GM19099 (cell line): ENCODE results near the gene LIME1.

Experiments
- POLR2A ChIP-seq: IDR thresholded peaks from 3 replicates; pipeline ENCODE4 v1.6.1; 2011; ENCODE audit warnings: low read depth; ENCODE audit not compliant: insufficient read length; ENCODE audit errors: extremely low read depth

Gene LIME1, protein sequence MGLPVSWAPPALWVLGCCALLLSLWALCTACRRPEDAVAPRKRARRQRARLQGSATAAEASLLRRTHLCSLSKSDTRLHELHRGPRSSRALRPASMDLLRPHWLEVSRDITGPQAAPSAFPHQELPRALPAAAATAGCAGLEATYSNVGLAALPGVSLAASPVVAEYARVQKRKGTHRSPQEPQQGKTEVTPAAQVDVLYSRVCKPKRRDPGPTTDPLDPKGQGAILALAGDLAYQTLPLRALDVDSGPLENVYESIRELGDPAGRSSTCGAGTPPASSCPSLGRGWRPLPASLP

DNA sequence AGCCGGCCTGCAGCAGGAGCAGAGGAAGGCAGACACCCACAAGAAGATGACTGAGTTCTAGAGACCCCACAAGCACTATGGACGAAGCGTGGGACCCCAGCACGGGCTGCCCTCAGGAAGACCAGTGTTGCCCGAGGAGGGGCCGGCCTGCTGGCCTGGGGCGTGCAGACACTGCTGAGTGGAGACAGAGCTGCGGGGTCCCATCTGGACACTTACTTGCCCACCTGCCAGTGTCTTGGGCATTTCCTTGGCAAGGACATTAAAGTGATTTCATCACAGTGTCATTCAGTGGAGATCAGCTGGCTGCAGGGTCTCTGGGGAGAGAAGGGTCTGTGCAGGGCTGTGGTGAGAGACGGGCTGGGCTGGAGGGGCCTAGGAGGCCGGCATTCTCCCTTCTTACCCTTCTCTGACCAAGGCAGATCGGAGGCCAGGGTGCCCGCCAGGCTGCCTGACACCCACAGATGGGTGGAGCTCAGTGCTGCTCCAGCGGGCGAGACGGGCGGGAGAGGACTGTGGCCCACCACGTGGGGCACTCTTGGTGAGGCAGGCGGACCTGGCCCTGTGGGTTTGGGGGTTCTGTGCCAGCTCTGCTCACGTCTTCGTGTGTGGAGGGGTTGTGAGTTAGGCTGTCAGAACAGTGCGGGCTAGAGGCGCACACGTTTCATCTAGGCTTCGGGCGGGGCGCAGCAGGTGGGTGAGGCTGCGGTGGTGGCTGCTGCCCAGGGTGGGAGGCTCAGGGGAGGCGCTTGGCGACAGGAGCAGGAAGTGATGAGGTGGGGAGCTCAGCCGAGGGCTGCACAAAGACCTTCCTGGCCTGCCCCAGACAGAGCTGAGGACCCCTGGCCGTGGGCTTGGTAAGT is at the start of gene LIME1:
LIME1 (plus strand) TSS at position 806 of the 860 bp plus-strand sequence. CDS start 886 bp downstream, outside the sequence.
- TF ChIP-seq POLR2A: no peak

DNA sequence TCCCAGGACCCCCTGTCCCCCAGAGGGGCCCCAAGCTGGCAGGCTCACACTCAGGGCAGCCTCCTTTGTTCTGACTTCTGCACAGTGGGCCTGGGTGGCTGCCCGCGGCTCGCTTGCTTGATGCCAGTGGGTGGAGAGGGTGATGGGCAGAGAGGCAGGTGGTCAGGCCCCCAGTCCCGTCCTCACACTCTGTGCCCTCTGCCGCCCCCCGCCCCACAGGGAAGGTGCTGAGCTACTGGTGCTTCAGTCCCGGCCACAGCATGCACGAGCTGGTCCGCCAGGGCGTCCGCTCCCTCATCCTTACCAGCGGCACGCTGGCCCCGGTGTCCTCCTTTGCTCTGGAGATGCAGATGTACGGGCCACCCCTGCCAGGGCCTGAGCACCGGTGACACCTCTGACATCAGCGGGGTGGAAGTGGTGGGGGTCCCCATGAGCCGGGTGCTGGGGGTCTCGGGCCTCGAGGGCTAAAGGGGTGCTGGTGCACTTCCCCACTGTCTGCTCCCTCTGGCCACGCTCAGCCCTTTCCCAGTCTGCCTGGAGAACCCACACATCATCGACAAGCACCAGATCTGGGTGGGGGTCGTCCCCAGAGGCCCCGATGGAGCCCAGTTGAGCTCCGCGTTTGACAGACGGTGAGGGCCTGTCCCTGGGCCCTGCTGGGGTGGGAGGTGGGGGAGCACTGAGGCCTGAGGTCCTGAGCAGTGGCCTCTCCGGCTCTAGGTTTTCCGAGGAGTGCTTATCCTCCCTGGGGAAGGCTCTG is 48.9 kb upstream of the LIME1 start:
- TF ChIP-seq POLR2A: no peak

DNA sequence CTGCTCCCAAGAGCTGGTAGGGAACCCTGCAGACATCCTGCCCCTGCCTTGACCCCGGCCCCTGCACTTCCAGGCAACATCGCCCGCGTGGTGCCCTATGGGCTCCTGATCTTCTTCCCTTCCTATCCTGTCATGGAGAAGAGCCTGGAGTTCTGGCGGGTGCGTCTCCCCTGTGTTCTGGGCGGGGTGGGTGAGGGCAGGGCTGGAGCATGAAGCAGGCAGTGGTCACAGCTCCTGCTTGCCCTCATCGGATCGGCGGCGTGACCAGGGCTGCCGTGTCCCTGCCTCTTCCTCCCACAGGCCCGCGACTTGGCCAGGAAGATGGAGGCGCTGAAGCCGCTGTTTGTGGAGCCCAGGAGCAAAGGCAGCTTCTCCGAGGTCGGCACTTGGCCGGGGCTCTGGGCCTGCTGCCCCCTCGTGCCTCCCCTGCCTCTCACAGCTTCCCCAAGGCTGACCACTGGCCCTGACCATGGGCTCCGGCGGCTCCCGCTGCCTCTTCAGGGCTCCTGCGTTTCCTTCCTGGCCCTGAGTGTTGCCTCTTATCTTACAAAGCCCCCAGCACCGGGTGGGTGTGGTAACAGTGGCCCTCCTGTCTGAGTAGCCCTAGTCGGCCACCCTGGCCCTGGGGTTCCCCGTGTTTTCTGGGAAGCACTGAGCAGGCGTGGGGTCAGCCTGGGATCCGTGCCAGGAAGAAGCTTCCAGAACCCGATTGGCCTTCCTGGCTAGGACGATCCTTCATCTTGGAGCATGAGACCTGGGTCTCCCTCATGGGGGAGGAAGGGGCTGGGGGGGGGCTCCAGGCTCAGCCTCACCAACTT is 48.0 kb upstream of the LIME1 start:
- TF ChIP-seq POLR2A: no peak

DNA sequence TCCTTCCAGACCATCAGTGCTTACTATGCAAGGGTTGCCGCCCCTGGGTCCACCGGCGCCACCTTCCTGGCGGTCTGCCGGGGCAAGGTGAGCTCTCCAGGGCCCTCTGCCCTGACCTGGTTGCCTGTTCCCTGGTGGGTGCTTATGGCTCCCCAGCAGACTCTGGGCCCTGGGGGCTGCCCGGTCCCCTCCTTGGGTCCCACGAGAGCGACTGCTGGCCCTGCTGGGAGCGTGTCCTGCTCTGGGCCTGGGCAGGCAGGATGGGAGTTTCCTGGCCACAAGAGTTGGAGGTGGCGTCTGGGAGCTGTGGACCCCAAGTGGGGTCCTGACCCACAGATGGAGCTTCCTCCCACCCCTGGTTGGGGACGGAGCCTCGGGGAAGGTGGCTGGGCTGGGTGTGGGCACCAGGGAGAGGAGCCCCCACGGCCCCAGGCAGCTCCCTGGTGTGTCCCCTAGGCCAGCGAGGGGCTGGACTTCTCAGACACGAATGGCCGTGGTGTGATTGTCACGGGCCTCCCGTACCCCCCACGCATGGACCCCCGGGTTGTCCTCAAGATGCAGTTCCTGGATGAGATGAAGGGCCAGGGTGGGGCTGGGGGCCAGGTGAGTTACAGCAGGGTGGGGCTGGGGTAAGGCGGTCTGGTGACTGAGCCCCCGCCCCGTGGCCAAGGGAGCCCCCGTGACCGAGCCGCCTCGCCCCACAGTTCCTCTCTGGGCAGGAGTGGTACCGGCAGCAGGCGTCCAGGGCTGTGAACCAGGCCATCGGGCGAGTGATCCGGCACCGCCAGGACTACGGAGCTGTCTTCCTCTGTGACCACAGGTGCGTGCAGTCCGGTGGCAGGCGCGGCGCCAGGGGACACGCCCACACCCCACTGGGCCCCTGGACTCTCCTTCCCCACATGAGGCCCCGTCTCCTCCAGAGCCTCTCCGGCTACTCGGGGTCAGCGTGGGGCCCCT is 47.1 kb upstream of the LIME1 start:
- TF ChIP-seq POLR2A: no peak

DNA sequence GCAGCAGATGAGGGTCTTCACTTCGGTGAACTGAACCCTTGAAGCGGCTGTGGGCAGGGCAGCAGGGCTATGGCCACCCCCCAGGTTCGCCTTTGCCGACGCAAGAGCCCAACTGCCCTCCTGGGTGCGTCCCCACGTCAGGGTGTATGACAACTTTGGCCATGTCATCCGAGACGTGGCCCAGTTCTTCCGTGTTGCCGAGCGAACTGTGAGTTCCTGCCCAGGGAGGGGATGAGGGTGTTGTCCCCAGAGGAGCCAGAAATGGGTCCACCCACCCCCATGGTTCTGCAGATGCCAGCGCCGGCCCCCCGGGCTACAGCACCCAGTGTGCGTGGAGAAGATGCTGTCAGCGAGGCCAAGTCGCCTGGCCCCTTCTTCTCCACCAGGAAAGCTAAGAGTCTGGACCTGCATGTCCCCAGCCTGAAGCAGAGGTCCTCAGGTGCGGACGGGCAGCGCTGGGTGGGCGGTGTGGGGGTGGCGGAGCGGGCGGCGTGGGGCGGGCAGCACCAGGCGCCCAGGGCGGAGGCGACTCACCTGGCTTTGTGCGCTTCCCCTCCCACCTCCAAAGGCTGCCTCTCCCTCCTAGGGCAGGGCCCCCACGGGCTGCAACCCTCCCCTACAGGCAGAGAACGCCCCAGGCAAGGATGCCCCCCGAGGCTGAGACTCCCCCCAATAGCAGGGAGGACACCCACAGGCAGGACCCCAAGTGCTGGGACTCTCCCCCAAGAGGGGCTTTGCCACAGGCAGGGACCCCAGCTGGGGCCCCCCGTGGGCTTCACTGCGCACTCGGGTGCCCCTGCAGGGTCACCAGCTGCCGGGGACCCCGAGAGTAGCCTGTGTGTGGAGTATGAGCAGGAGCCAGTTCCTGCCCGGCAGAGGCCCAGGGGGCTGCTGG is 46.2 kb upstream of the LIME1 start:
- TF ChIP-seq POLR2A: no peak

DNA sequence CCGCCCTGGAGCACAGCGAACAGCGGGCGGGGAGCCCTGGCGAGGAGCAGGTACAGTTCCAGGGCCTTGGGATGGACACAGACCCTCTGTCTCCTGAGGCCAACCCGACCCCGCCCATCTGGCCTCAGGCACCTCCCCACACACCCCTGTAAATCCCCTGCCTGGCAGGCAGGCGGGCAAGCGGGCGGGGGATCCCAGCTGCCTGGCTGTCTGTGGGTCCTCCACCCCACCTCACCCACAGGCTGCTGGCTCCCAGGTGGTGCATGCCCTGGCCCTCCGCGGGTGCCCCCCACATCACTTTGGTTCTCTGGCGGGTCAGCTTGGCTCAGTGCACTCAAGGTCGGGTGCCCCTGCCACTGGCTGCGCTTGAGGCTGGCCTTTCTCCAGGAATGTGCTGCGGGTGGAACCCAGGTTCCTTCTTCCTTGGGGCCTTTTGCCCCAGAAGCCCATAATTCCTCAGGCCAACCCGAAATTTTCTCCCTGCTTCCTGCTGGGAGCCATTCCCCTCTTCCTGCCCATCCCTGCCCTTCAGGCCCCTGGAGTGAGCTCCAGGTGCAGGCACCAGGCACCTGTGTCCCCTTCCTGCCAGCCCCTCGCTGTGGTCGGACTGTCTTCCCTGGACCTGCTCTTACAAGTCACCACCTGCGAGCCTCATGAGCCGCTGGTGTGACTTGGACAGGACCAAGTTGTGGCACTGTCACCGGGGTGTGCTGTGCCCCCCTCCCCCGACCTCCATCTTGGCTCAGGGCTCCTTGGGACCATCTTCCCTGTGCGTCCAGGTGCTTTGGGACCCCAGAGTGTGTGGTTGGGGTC is 45.4 kb upstream of the LIME1 start:
- no peak for TF ChIP-seq POLR2A

DNA sequence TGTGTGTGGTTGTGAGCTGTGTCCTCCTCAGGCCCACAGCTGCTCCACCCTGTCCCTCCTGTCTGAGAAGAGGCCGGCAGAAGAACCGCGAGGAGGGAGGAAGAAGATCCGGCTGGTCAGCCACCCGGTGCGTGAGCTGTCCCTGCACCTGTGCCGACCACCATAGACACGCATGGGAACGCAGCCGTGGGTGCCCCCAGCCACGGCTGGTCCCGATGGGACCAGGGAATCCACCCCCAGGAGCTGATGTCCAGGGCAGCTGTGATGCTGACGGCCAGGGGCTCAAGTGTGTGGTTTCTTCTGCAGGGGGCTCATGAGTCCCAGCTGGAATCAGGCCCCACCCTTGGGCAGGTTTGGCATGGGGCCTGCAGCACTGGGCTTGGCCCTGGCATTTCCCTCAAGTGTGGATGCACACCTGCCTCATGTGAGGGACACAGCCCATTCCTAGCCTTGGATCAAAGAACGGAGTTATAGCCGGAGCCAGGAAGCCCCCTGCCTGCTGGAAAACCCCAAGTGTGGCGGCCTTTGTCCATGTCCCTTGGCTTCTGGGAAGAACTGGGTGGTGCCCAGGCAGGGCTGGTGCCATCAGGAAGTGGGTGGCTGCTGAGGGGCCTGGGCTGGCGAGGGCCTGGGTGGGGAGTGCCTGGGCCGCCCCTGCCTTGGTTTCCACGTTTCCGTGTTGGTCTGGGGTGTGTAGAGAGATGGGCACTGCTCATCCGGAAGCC is 44.6 kb upstream of the LIME1 start:
- TF ChIP-seq POLR2A: no peak

DNA sequence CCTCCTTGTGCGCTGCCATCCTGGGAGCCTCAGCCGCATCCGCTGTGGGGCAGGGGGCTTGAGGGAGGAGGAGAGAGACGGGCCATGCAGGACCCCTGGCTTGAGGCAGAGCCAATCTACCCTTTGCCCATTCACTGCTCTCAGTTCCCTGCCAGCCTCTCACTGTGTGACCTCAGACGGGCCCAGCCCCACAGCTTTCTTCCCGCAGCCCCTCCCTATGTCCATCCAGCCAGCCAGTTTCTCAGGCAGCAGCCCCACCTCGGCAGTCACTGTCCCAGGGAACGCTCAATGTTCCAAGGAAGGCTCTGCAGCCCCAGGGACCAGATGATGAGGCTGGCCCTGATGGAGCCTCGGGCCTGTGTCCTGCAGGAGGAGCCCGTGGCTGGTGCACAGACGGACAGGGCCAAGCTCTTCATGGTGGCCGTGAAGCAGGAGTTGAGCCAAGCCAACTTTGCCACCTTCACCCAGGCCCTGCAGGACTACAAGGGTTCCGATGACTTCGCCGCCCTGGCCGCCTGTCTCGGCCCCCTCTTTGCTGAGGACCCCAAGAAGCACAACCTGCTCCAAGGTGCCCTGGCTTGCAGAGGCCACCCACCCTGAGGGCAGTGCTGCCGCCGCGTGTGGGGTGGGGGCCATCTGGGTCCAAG is 43.9 kb upstream of the LIME1 start:
- no peak for TF ChIP-seq POLR2A

DNA sequence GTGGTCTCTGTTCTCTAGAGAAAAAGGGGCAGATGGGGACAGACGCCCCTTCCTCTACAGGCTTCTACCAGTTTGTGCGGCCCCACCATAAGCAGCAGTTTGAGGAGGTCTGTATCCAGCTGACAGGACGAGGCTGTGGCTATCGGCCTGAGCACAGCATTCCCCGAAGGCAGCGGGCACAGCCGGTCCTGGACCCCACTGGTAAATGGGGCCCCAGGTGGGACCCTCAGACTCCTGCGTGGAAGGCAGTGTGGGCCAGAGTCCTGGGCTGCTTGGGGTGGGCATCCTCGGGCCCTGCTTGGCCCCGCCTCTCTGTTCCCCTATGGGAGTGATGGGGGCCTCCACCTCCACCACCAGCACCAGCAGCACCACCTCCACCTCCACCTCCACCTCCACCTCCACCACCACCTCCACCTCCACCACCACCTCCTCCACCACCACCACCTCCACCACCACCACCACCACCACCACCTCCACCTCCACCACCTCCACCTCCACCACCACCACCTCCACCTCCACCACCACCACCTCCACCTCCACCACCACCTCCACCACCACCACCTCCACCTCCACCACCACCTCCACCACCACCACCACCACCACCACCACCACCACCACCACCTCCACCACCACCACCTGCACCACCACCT is 43.3 kb upstream of the LIME1 start:
- no peak for TF ChIP-seq POLR2A
